ENCODE measurements around the gene PINLYP. TPM values are rescaled to one million over a fixed set of nuclear protein-coding genes. Genes with fewer than 3 reads are reported as not detected.

Gene PINLYP
- total RNA-seq, 4 donors from 2014 or later, result 7.5 to 45.7 (median 21.6) TPM

DNA sequence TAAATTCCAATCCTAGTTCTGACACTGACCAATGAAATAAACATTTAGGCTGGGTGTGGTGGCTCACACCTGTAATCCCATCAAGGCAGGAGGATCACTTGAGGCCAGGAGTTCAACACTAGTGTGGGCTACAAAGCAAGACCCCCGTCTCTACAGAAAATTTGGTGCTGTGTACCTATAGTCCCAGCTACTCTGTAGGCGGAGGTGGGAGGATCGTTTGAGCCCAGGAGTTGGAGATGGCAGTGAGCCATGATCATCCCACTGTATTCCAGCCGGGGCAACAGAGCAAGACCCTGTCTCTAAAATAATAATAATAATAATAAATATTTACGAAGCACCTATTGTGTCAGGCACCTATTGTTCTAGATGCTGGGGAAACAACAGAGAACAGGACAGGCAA is 13.7 kb downstream of the PINLYP start:
- Histone ChIP-seq H3K9me3 (no peaks in the 10 kb centered on the region), H3K27me3 (no peaks in the 10 kb centered on the region), H3K36me3 (peaks cover 0 to 80% (median 0%) of the 10 kb centered on the region in 3 donors), H3K4me1 (peaks cover 0 to 18% (median 5%) of the 10 kb centered on the region in 4 donors), H3K4me3 (no peak overlapping the region), H3K27ac (no peak overlapping the region)
- TF ChIP-seq POLR2A (IDR thresholded peaks at IDR 0.05) (no peak), EP300 (IDR thresholded peaks at IDR 0.05) (no peak)
- WGBS, 2 donors, result 67 to 88% methylated on average over 5 of the region's 5 CpGs
- no peak for DNase-seq (ENCODE audit: low spot score in 2 of 2)

DNA sequence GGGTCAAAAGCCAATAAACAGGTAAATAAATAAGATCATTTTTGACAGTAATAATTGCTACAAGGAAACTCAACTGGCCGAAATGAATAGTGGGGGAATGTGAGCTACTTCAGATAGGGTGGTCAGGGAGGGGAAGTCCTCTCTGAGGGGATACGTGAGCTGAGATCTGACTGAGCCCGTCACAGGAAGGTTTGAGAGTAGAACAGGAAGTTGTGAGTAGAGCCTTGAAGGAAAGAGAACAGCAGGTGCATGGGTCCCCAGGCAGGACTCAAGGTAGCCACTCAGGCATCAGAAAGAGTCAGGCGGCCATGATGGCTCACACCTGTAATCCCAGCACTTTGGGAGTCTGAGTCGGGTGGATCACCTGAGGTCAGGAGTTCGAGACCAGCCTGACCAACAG is 14.1 kb downstream of the PINLYP start:
- no peak for DNase-seq (ENCODE audit: low spot score in 2 of 2)
- TF ChIP-seq CTCF (IDR thresholded peaks at IDR 0.05) (no peak), POLR2A (IDR thresholded peaks at IDR 0.05) (no peak), EP300 (IDR thresholded peaks at IDR 0.05) (no peak)
- Histone ChIP-seq H3K36me3 (peaks cover 0 to 80% (median 0%) of the 10 kb centered on the region in 3 donors), H3K27me3 (no peaks in the 10 kb centered on the region), H3K27ac (no peak overlapping the region), H3K4me1 (peaks cover 0 to 20% (median 9%) of the 10 kb centered on the region in 4 donors), H3K4me3 (no peak overlapping the region), H3K9me3 (no peaks in the 10 kb centered on the region)
- 77 to 82% methylated on average over 6 of the region's 6 CpGs for WGBS, 2 donors

DNA sequence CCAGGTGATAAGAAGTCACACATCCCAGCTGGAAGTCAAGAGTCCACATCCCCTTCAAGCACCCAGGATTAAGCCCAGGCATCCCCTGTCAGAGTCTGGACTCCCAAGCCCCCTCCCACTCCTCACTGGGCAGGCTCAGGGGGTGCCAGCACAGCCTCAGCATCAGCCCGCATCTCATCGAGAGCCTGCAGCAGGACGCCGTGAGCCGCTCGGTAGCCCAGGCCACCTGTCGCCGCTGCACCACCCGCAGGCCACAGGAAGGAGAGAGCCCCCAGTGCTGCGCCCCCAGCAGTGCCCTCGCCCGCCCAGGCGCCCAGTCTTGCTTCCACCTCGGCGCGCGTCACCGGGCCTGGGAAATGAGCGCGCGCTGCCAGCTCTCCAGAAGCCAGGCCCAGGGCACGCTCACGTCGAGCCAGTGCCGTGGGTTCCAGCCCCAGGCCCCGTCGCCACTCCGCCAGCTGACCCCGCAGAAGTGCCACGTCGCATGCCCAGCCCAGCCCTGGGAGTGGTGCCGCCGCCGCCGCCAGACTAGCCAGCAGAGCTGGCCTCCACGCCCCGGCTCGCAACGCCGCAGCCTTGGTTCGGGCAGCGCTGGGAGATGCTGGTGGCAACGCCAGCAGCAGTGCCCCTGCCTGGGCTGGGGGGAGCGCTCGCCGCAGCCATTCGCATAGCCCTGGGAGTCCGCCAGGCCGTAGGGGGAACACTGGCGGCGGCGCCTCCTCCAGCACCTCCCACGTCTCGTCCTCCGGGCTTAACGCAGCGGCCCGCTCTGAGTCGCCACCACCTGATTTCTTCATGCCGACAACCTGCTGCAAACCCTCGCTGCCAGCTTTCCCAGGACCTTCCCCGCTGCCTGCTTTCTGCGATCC is 16.5 kb downstream of the PINLYP start:
- H3K9me3 ChIP-seq, result no peaks in the 10 kb centered on the region
- no peak overlapping the region for H3K4me3 ChIP-seq
- no peaks in the 10 kb centered on the region for H3K27me3 ChIP-seq
- H3K36me3 ChIP-seq, result peaks cover 0 to 64% (median 0%) of the 10 kb centered on the region in 3 donors
- H3K4me1 ChIP-seq, result peaks cover 0 to 33% (median 19%) of the 10 kb centered on the region in 4 donors
- no peak for DNase-seq (ENCODE audit: low spot score in 2 of 2)
- TF ChIP-seq POLR2A (IDR thresholded peaks at IDR 0.05) (no peak), EP300 (IDR thresholded peaks at IDR 0.05) (no peak), CTCF (IDR thresholded peaks at IDR 0.05) (no peak)
- 92 to 95% methylated on average over 47 to 63 of the region's 63 CpGs for WGBS, 2 donors
- H3K27ac ChIP-seq, result no peak overlapping the region

GRCh38 chr19:43592800-43593350 is 17.3 kb downstream of the PINLYP start:
- H3K36me3 ChIP-seq, result peaks cover 0 to 62% (median 0%) of the 10 kb centered on the region in 3 donors
- peaks cover 0 to 41% (median 26%) of the 10 kb centered on the region in 4 donors for H3K4me1 ChIP-seq
- no peak overlapping the region for H3K4me3 ChIP-seq
- 91 to 94% methylated on average over 37 of the region's 37 CpGs for WGBS, 2 donors
- H3K27me3 ChIP-seq, result no peaks in the 10 kb centered on the region
- no peak for DNase-seq (ENCODE audit: low spot score in 2 of 2)
- H3K27ac ChIP-seq, result peak overlapping the region in 1 of 4 donors; percentile 98
- no peaks in the 10 kb centered on the region for H3K9me3 ChIP-seq
- TF ChIP-seq POLR2A (IDR thresholded peaks at IDR 0.05) (no peak), EP300 (IDR thresholded peaks at IDR 0.05) (no peak), CTCF (IDR thresholded peaks at IDR 0.05) (no peak)

DNA sequence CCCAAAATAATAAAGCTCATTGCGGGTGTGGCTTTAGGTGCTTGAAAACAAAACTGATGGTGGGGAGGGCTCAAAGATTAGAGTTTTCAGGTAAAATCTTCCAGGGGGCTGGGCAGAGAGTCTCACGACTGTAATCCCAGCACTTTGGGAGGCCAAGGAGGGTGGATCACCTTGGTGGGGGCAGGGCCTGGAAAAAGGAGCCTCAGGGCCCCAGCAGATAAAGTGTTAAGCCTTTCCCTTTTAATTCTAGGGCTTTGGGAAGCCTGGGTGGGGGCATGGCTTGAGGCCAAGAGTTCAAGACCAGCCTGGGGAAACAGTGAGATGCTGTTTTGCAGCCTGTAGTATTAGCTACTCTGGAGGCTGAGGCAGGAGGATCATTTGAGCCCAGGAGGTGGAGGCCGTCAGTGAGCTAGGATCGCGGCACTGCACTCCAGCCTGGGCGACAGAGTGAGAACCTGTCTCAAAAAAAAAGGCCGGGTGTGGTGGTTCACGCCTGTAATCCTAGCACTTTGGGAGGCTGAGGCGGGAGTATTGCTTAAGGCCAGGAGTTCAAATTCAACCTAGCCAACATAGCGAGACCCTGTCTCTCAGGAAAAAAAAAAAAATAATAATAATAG is 18.6 kb downstream of the PINLYP start:
- no peak for DNase-seq (ENCODE audit: low spot score in 2 of 2)
- Histone ChIP-seq H3K9me3 (no peaks in the 10 kb centered on the region), H3K27me3 (no peaks in the 10 kb centered on the region), H3K4me3 (peak overlapping the region; percentile 54 to 73 (median 67)), H3K36me3 (peaks cover 0 to 58% (median 6%) of the 10 kb centered on the region in 3 donors), H3K4me1 (peaks cover 0 to 54% (median 30%) of the 10 kb centered on the region in 4 donors), H3K27ac (peak overlapping the region; percentile 82 to 98 (median 88))
- WGBS, 2 donors, result 81 to 84% methylated on average over 10 of the region's 10 CpGs
- TF ChIP-seq CTCF (IDR thresholded peaks at IDR 0.05) (no peak), POLR2A (IDR thresholded peaks at IDR 0.05) (no peak)

Measured in tibial nerve (tissue), 4 donors.